Measurements from ENCODE around the gene EXOC4.

DNA sequence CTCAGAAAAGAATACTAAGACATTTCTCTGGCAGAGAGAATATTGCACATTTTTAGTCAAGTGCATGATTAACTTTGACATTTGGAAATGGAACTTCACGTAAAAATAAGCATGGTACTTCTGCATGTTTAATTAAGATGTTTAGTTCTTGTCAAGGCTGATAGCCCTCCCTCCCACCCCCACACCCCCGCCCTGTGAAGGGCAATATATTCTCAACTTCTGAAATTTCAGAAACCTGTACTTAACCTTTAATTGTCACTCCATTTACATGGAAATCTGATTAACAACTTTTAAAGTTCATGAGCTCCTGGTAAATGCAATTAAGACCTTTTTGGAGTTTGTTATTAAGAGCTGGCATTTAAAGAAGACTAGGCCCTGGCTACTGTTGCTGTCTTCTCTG, 205.8 kb downstream of the EXOC4 start:
- TF ChIP-seq GATA2 (IDR thresholded peaks at IDR 0.05; ENCODE audit: low read depth, low read length) (no peak), GATA3 (IDR thresholded peaks at IDR 0.05; ENCODE audit: low read depth, low read length) (no peak)

Data from SH-SY5Y (cell line).